Measurements from ENCODE around the gene RHEBL1.

DNA sequence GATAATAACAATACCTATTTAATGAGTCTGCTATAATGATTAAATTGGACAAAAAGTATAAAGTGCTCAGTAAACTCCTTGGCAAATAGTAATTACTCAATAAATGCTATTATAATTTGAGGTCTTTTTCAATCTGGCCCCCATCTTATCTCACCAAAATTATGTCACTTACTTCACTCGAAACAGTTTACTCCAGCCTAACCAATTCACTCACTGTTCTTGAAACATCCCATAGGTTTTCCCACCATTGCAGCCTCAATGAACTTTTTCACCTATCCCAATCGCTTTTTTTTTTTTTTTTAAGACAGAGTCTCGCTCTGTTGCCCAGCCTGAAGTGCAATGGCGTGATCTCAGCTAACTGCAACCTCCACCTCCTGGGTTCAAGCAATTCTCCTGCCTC, 33.8 kb downstream of the RHEBL1 start:
- no peak for TF ChIP-seq ZNF121 (CRISPR knock-in tag; IDR thresholded peaks at IDR 0.05)
- TF ChIP-seq, protein P1, sequence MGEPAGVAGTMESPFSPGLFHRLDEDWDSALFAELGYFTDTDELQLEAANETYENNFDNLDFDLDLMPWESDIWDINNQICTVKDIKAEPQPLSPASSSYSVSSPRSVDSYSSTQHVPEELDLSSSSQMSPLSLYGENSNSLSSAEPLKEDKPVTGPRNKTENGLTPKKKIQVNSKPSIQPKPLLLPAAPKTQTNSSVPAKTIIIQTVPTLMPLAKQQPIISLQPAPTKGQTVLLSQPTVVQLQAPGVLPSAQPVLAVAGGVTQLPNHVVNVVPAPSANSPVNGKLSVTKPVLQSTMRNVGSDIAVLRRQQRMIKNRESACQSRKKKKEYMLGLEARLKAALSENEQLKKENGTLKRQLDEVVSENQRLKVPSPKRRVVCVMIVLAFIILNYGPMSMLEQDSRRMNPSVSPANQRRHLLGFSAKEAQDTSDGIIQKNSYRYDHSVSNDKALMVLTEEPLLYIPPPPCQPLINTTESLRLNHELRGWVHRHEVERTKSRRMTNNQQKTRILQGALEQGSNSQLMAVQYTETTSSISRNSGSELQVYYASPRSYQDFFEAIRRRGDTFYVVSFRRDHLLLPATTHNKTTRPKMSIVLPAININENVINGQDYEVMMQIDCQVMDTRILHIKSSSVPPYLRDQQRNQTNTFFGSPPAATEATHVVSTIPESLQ (CRISPR knock-in tag; IDR thresholded peaks at IDR 0.05) = no peak
- TF ChIP-seq, protein P2, sequence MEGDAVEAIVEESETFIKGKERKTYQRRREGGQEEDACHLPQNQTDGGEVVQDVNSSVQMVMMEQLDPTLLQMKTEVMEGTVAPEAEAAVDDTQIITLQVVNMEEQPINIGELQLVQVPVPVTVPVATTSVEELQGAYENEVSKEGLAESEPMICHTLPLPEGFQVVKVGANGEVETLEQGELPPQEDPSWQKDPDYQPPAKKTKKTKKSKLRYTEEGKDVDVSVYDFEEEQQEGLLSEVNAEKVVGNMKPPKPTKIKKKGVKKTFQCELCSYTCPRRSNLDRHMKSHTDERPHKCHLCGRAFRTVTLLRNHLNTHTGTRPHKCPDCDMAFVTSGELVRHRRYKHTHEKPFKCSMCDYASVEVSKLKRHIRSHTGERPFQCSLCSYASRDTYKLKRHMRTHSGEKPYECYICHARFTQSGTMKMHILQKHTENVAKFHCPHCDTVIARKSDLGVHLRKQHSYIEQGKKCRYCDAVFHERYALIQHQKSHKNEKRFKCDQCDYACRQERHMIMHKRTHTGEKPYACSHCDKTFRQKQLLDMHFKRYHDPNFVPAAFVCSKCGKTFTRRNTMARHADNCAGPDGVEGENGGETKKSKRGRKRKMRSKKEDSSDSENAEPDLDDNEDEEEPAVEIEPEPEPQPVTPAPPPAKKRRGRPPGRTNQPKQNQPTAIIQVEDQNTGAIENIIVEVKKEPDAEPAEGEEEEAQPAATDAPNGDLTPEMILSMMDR (IDR thresholded peaks at IDR 0.05) = no peak
- TF ChIP-seq ELF4 (CRISPR knock-in tag; IDR thresholded peaks at IDR 0.05; ENCODE audit: low read depth) = no peak
- TF ChIP-seq ZBTB21 (CRISPR knock-in tag; IDR thresholded peaks at IDR 0.05; ENCODE audit: borderline replicate concordance) = no peak
- no peak for TF ChIP-seq ZNF232 (CRISPR knock-in tag; IDR thresholded peaks at IDR 0.05)
- TF ChIP-seq ZNF671 (CRISPR knock-in tag; IDR thresholded peaks at IDR 0.05) = no peak
- TF ChIP-seq SP1 (CRISPR knock-in tag; conservative IDR thresholded peaks at IDR 0.05) = no peak
- no peak for TF ChIP-seq GABPB1 (CRISPR knock-in tag; IDR thresholded peaks at IDR 0.05)
- no peak for TF ChIP-seq NFATC4 (CRISPR knock-in tag; IDR thresholded peaks at IDR 0.05)
- TF ChIP-seq NR2C2 (CRISPR knock-in tag; IDR thresholded peaks at IDR 0.05) = no peak
- TF ChIP-seq, protein P3, sequence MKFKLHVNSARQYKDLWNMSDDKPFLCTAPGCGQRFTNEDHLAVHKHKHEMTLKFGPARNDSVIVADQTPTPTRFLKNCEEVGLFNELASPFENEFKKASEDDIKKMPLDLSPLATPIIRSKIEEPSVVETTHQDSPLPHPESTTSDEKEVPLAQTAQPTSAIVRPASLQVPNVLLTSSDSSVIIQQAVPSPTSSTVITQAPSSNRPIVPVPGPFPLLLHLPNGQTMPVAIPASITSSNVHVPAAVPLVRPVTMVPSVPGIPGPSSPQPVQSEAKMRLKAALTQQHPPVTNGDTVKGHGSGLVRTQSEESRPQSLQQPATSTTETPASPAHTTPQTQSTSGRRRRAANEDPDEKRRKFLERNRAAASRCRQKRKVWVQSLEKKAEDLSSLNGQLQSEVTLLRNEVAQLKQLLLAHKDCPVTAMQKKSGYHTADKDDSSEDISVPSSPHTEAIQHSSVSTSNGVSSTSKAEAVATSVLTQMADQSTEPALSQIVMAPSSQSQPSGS (CRISPR knock-in tag; IDR thresholded peaks at IDR 0.05; ENCODE audit: borderline replicate concordance, low read depth) = no peak
- no peak for TF ChIP-seq TP53 (CRISPR knock-in tag; IDR thresholded peaks at IDR 0.05)
